ENCODE data around the gene KIRREL3. TPM values are rescaled to one million over a fixed set of nuclear protein-coding genes. Genes with fewer than 3 reads are reported as not detected.

The KIRREL3 gene
- total RNA-seq, 2 experiments from 2014 or later: not detected

GRCh38 chr11:126682590-126682989 is 318.0 kb downstream of the KIRREL3 start:
- no peaks in the 10 kb centered on the region for H3K9me3 Mint-ChIP-seq
- no peaks in the 10 kb centered on the region for H3K4me1 Mint-ChIP-seq (ENCODE audit: low read depth)
- H3K27ac Mint-ChIP-seq: no peak overlapping the region
- no peak for ATAC-seq (ENCODE audit: poor library complexity)
- H3K4me3 ChIP-seq (ENCODE audit: low read length): no peak overlapping the region
- peaks cover 7% of the 10 kb centered on the region for H3K27me3 Mint-ChIP-seq
- intact Hi-C loops (cut with DNase I, micrococcal nuclease): no loop called here
- H3K4me3 Mint-ChIP-seq: no peak overlapping the region
- H3K27ac ChIP-seq (ENCODE audit: low read depth in 1 of 2, low read length in 2 of 2): no peak overlapping the region
- TF ChIP-seq CTCF (IDR thresholded peaks at IDR 0.05): no peak
- DNase-seq: no peak
- no peaks in the 10 kb centered on the region for H3K4me1 ChIP-seq (ENCODE audit: insufficient read depth, low read length)
- no peaks in the 10 kb centered on the region for H3K27me3 ChIP-seq (ENCODE audit: control insufficient read depth in 1 of 2, insufficient read depth in 2 of 2, low read length in 2 of 2)
- peaks cover 0 to 7% of the 10 kb centered on the region in 2 experiments for H3K9me3 ChIP-seq (ENCODE audit: control insufficient read depth in 1 of 2, insufficient read depth in 1 of 2, low read length in 2 of 2)
- CTCF ChIA-PET: no interaction called here
- H3K36me3 ChIP-seq (ENCODE audit: insufficient read depth, low read length): no peaks in the 10 kb centered on the region
- POLR2A ChIA-PET: no interaction called here
- H3K36me3 Mint-ChIP-seq (ENCODE audit: low read depth): no peaks in the 10 kb centered on the region

- Mint-ChIP-seq H3K36me3 (ENCODE audit: low read depth) (no peaks in the 10 kb centered on the region), H3K9me3 (no peaks in the 10 kb centered on the region), H3K27ac (no peak overlapping the region), H3K27me3 (peaks cover 15% of the 10 kb centered on the region), H3K4me1 (ENCODE audit: low read depth) (no peaks in the 10 kb centered on the region), H3K4me3 (no peak overlapping the region)
- Histone ChIP-seq H3K4me3 (ENCODE audit: low read length) (no peak overlapping the region), H3K9me3 (ENCODE audit: control insufficient read depth in 1 of 2, insufficient read depth in 1 of 2, low read length in 2 of 2) (peaks cover 0 to 11% of the 10 kb centered on the region in 2 experiments), H3K27ac (ENCODE audit: low read depth in 1 of 2, low read length in 2 of 2) (no peak overlapping the region), H3K36me3 (ENCODE audit: insufficient read depth, low read length) (no peaks in the 10 kb centered on the region), H3K27me3 (ENCODE audit: control insufficient read depth in 1 of 2, insufficient read depth in 2 of 2, low read length in 2 of 2) (no peaks in the 10 kb centered on the region), H3K4me1 (ENCODE audit: insufficient read depth, low read length) (no peaks in the 10 kb centered on the region)
- ATAC-seq (ENCODE audit: poor library complexity) (no peak), DNase-seq (no peak)
- ChIA-PET CTCF (no interaction called here), POLR2A (no interaction called here)
- no peak for TF ChIP-seq CTCF (IDR thresholded peaks at IDR 0.05)
- intact Hi-C loops (cut with DNase I, micrococcal nuclease): no loop called here
Observed at GRCh38 chr11:126680700-126681099, 319.9 kb downstream of the KIRREL3 start.

DNA sequence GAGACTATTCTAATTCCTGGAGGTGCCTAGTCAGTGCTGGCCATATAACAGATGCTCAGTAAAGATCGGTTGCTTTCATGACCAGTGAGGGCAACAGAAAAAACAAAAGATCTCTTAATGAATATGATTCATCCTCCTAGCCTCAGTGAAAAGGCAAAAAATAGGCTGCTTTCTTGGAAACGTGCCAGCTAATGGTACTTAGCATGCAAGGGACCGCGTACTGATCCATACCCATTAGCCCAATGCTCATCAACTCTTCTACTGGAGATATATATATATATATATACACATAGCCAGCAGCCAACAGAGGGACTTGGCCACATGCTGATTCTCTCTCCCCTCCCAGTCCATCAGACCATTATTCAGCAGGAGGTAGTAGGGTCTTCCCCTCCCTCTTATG is 320.4 kb downstream of the KIRREL3 start:
- no peak overlapping the region for H3K4me3 ChIP-seq (ENCODE audit: low read length)
- H3K27ac ChIP-seq (ENCODE audit: low read depth in 1 of 2, low read length in 2 of 2): no peak overlapping the region
- no peak for DNase-seq
- no peaks in the 10 kb centered on the region for H3K27me3 ChIP-seq (ENCODE audit: control insufficient read depth in 1 of 2, insufficient read depth in 2 of 2, low read length in 2 of 2)
- Mint-ChIP-seq H3K36me3 (ENCODE audit: low read depth) (no peaks in the 10 kb centered on the region), H3K27ac (no peak overlapping the region), H3K4me3 (no peak overlapping the region), H3K4me1 (ENCODE audit: low read depth) (no peaks in the 10 kb centered on the region), H3K27me3 (peaks cover 20% of the 10 kb centered on the region), H3K9me3 (no peaks in the 10 kb centered on the region)
- intact Hi-C loops (cut with DNase I, micrococcal nuclease): no loop called here
- no peaks in the 10 kb centered on the region for H3K4me1 ChIP-seq (ENCODE audit: insufficient read depth, low read length)
- ATAC-seq (ENCODE audit: poor library complexity): no peak
- TF ChIP-seq CTCF (IDR thresholded peaks at IDR 0.05): no peak
- ChIA-PET CTCF (no interaction called here), POLR2A (no interaction called here)
- H3K36me3 ChIP-seq (ENCODE audit: insufficient read depth, low read length): no peaks in the 10 kb centered on the region
- peaks cover 0 to 11% of the 10 kb centered on the region in 2 experiments for H3K9me3 ChIP-seq (ENCODE audit: control insufficient read depth in 1 of 2, insufficient read depth in 1 of 2, low read length in 2 of 2)

Data from CD4-positive, alpha-beta T cell (primary cell).